ENCODE results near the gene TMA7. TPM values are rescaled to one million over a fixed set of nuclear protein-coding genes. Genes with fewer than 3 reads are reported as not detected.

The TMA7 gene
- total RNA-seq, 6 donors from 2014 or later: 115 to 282 (median 163) TPM

DNA sequence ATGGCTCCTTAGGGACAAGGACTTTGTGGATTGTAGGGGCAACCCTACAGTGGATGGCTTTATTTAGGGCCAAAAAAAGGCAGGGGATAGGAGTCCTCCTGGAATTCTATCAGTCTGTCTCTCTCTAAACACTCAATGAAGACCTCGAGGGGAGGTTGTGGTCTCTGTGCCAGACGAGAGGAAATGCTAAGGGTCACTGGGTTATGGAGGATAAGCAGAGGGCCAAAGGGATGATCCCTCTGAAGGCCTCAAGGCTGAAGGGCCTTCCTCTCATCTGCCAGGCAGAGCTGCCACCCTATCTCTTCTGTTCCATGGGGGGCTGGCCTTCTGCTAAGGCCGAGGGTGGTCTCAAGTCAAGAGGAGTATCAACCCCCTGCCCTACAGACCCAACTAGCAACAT, 37.1 kb upstream of the TMA7 start:
- no peaks in the 10 kb centered on the region for H3K4me1 ChIP-seq
- WGBS, 2 donors: 49 to 70% methylated on average over 2 to 3 of the region's 3 CpGs

DNA sequence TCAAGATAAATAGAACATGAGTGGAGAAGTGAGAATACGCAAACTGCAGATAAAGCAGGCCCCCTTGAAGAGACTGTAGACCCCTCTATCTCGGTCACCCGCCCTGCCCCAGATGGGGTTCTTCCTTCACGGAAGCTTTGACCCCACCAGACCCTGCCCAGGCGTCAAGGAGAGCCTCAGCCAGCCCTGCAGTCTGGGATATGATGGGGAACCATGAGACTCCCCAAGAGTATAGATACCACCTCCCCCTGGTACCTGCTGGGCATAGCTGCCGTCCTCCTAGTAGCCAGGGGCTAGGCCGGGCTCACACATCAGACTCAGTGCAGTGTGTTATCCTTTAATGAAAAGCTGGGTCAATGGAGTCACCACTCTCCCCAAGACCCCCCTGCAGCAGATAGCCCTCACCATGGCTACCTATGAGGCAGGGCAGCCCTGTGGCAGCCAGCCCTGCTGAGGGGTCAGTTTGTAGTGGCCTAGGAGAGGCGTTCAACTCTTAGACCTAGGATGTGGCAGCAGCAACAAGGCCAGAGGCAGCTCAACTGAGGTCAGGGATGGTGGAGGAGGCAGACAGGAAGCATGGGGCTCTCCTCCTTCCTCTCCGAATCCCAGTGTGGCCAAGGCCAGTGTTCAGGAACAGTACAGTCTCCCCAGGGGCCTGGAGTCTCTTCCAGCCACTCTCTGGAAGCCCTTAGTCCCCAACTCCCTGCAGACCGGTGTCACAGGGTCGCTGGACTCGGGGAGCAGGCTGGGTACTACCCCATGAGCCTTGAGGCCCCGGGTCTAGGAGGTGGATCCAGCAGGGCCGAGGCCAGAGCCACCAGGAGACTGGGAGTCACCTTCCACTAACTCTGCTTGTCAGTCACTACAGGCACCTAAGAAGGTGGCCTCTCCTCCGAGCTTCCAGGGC, 36.3 kb upstream of the TMA7 start:
- H3K4me3 ChIP-seq: no peak overlapping the region
- H3K36me3 ChIP-seq: peaks cover 4 to 49% (median 28%) of the 10 kb centered on the region in 4 donors
- no peaks in the 10 kb centered on the region for H3K4me1 ChIP-seq
- peak overlapping the region in 3 of 4 donors; percentile 7 to 75 (median 59) for H3K27ac ChIP-seq
- H3K9me3 ChIP-seq: no peaks in the 10 kb centered on the region
- DNase-seq: peak in 1 of 2 donors; percentile 32
- ATAC-seq (ENCODE audit: low FRiP score in 2 of 2): no peak
- 88 to 89% methylated on average over 3 to 15 of the region's 15 CpGs for WGBS, 2 donors
- TF ChIP-seq POLR2AphosphoS5 (IDR thresholded peaks at IDR 0.05) (no peak), EP300 (IDR thresholded peaks at IDR 0.05) (no peak), POLR2A (IDR thresholded peaks at IDR 0.05) (no peak)
- TF ChIP-seq, protein P1, sequence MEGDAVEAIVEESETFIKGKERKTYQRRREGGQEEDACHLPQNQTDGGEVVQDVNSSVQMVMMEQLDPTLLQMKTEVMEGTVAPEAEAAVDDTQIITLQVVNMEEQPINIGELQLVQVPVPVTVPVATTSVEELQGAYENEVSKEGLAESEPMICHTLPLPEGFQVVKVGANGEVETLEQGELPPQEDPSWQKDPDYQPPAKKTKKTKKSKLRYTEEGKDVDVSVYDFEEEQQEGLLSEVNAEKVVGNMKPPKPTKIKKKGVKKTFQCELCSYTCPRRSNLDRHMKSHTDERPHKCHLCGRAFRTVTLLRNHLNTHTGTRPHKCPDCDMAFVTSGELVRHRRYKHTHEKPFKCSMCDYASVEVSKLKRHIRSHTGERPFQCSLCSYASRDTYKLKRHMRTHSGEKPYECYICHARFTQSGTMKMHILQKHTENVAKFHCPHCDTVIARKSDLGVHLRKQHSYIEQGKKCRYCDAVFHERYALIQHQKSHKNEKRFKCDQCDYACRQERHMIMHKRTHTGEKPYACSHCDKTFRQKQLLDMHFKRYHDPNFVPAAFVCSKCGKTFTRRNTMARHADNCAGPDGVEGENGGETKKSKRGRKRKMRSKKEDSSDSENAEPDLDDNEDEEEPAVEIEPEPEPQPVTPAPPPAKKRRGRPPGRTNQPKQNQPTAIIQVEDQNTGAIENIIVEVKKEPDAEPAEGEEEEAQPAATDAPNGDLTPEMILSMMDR (IDR thresholded peaks at IDR 0.05): no peak
- H3K27me3 ChIP-seq: no peaks in the 10 kb centered on the region

More for the DNA sequence above, 37.1 kb upstream of the TMA7 start:
- no peak for ATAC-seq (ENCODE audit: low FRiP score in 2 of 2)
- peaks cover 4 to 42% (median 24%) of the 10 kb centered on the region in 4 donors for H3K36me3 ChIP-seq
- H3K9me3 ChIP-seq: no peaks in the 10 kb centered on the region
- peak overlapping the region; percentile 33 to 75 (median 64) for H3K27ac ChIP-seq
- no peaks in the 10 kb centered on the region for H3K27me3 ChIP-seq
- TF ChIP-seq, protein P1 (IDR thresholded peaks at IDR 0.05): no peak
- no peak for TF ChIP-seq EP300 (IDR thresholded peaks at IDR 0.05)
- TF ChIP-seq POLR2AphosphoS5 (IDR thresholded peaks at IDR 0.05): no peak
- TF ChIP-seq POLR2A (IDR thresholded peaks at IDR 0.05): no peak
- no peak for DNase-seq
- no peak overlapping the region for H3K4me3 ChIP-seq

DNA sequence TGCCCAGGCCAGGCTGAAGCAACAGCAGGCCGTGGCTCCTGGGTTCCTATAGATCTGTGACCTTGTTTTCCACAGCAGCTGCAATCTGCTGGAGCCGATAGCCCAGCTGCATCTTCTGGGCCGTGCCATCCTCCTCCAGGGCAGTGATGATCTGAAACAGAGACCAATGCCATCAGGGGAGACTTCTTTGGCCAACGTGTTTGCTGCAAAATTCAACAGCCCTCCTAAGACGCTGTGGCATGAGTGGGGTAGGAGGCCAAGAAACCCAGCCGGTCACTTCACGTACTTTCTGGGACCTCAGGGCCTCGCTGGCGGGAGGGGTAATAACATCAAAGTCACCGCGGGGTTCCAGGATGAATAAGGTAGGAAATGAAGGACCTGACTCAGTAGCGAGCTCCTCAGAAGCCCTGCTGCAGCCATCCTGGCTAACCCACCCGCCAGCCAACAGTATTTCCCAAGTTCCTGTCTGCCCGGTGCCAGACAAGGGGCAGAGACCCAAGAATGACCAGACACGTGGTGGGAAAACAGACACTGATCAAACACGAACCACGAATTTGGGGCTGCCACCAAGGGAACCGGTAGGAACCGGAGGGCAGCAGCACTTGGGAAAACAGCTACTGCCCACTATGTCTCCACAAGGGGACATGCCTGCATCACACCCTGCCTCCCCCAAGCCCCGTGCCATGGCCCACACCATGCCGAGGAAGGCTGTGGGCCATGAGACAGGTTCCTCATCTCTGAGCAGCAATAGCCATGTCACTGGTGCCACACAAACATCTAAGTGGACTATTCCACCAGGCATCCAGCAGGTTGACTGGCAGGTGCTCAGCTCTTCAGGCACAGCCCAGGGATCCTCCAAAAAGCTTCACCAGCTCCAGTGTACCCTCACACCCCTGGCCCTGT, 35.4 kb upstream of the TMA7 start:
- DNase-seq: no peak
- no peaks in the 10 kb centered on the region for H3K4me1 ChIP-seq
- 79 to 82% methylated on average over 16 to 21 of the region's 21 CpGs for WGBS, 2 donors
- H3K36me3 ChIP-seq: peaks cover 8 to 58% (median 37%) of the 10 kb centered on the region in 4 donors
- TF ChIP-seq, protein P1 (IDR thresholded peaks at IDR 0.05): no peak
- TF ChIP-seq POLR2A (IDR thresholded peaks at IDR 0.05): no peak
- no peak for TF ChIP-seq POLR2AphosphoS5 (IDR thresholded peaks at IDR 0.05)
- no peak for TF ChIP-seq EP300 (IDR thresholded peaks at IDR 0.05)
- no peaks in the 10 kb centered on the region for H3K27me3 ChIP-seq
- H3K4me3 ChIP-seq: no peak overlapping the region
- ATAC-seq (ENCODE audit: low FRiP score in 2 of 2): no peak
- H3K9me3 ChIP-seq: no peaks in the 10 kb centered on the region
- H3K27ac ChIP-seq: peak overlapping the region in 1 of 4 donors; percentile 75

DNA sequence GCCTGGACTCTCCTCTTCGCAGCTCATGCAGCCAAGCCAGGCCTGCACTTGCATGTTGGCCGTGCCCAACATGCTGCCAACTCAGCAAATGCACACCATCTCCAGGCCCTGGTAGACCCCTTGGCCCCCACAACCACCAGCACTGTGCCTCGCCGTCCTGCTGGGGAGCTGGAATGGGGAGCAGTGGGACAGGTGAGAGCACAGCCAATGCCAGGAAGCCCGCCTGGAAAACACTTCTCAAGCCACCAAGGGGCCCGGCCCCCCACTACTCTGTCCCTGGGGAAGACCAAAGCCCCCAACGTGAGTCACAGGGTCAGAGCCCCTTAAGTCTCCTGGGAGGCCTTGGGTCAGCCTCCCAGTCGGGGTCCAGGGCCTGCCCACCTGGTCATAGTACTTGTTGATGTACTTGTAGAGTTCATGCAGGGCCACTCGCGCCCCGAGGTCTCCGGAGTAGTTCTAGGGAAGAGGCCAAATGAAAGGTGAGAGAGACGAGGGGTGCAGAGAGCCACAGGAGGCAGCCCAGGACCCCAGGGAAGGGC, 34.6 kb upstream of the TMA7 start:
- Histone ChIP-seq H3K9me3 (no peaks in the 10 kb centered on the region), H3K27ac (no peak overlapping the region), H3K36me3 (peaks cover 8 to 66% (median 44%) of the 10 kb centered on the region in 4 donors), H3K27me3 (no peaks in the 10 kb centered on the region), H3K4me1 (no peaks in the 10 kb centered on the region), H3K4me3 (no peak overlapping the region)
- no peak for ATAC-seq (ENCODE audit: low FRiP score in 2 of 2)
- 82 to 86% methylated on average over 8 to 11 of the region's 13 CpGs for WGBS, 2 donors
- TF ChIP-seq POLR2A (IDR thresholded peaks at IDR 0.05): no peak
- TF ChIP-seq, protein P1 (IDR thresholded peaks at IDR 0.05): no peak
- no peak for TF ChIP-seq EP300 (IDR thresholded peaks at IDR 0.05)
- no peak for TF ChIP-seq POLR2AphosphoS5 (IDR thresholded peaks at IDR 0.05)
- peak; percentile 19 to 48 for DNase-seq
